Measurements from ENCODE around the gene LSM14B. TPM values are rescaled to one million over a fixed set of nuclear protein-coding genes. Genes with fewer than 3 reads are reported as not detected.

Gene LSM14B
- total RNA-seq, 6 experiments from 2014 or later, result 40.4 to 42.7 (median 40.9) TPM

DNA sequence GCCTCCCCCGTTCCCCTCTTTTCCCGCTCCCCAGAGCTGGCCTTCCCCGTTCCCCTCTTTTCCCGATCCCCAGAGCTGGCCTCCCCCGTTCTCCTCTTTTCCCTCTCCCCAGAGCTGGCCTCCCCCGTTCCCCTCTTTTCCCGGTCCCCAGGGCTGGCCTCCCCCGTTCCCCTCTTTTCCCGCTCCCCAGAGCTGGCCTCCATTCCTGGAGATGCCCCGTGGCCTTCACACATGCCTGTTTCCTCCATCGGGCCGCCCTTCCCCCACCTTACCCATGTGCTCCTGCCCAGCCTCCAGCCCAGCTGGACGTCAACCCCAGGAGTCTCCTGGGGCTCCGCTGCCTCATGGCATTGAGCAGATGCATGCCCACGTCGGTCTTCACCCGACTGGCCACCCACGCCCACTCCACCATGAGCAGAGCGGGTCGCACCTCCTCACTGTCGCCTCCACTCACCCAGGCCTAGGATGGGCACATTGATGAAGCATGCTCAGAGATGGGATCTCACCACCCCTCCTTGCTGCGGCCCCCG lies 29.6 kb downstream of the LSM14B start:
- Mint-ChIP-seq H3K4me3 (no peak overlapping the region), H3K27me3 (ENCODE audit: insufficient read depth) (peaks cover 3% of the 10 kb centered on the region), H3K27ac (no peak overlapping the region), H3K4me1 (ENCODE audit: low read depth) (peaks cover 24% of the 10 kb centered on the region), H3K36me3 (ENCODE audit: low read depth) (peaks cover 34% of the 10 kb centered on the region), H3K9me3 (peaks cover 6% of the 10 kb centered on the region; the same call in 1 of the 2 replicates)
- TF ChIP-seq, protein P1, sequence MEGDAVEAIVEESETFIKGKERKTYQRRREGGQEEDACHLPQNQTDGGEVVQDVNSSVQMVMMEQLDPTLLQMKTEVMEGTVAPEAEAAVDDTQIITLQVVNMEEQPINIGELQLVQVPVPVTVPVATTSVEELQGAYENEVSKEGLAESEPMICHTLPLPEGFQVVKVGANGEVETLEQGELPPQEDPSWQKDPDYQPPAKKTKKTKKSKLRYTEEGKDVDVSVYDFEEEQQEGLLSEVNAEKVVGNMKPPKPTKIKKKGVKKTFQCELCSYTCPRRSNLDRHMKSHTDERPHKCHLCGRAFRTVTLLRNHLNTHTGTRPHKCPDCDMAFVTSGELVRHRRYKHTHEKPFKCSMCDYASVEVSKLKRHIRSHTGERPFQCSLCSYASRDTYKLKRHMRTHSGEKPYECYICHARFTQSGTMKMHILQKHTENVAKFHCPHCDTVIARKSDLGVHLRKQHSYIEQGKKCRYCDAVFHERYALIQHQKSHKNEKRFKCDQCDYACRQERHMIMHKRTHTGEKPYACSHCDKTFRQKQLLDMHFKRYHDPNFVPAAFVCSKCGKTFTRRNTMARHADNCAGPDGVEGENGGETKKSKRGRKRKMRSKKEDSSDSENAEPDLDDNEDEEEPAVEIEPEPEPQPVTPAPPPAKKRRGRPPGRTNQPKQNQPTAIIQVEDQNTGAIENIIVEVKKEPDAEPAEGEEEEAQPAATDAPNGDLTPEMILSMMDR (IDR thresholded peaks at IDR 0.05), result no peak
- no peak for DNase-seq

DNA sequence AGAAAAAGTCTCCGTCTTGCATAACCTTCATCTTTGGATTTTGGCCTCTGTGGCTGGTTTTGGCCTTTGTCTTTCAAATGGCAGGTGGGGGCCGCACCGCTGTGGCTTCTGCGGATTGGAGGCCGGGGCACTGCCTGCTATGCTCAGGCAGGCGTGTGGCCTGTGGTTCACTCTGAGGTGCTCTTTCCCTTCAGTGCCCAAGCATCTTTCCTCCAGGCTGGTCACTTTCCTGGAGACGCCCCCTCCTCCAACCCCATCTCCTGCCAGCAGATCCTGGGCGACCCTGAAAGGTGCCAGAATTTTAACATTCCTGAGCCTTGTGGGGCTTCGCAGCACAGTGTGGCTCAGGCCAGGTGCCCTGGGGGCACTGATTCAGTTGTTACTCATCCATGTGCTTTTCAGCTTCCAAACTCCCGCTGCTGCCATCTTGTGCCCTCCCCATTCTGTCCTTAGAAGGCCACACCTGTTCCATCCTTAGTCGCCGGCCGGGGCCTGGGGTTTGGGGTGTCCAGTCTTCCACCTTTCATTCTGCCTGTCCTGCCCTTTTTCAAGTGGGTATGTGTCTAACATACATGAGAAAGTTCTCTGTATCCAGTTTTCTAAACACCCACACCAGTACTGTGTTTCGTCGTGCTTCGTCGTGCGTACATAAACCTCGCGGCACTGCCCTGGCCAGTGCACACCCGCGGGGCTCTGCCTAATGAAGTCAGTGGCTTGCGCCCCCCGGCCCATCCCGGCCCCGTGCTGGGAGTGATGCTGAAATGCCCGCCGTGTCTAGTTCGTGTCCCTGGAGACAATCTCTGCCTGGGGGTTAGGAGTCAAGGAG lies 33.4 kb downstream of the LSM14B start:
- TF ChIP-seq, protein P1 (IDR thresholded peaks at IDR 0.05), result no peak

DNA sequence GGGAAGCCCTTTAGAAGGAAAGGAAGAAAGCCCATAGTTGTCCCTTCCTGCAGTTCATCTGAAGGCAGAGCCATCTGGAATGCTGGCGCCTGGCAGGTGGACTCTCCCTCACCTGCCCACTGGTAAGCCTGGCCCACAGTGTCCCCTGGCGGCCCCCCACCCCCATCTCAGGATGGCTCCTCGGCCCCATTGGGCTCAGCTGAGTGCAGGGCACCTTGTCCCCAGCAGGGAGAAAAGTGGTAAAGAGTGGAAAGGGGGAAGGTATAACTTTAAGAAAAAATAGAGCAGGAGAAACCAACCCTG lies 33.9 kb downstream of the LSM14B start:
- TF ChIP-seq, protein P1 (IDR thresholded peaks at IDR 0.05), result no peak
- H3K27ac Mint-ChIP-seq, result no peak overlapping the region
- H3K27me3 Mint-ChIP-seq (ENCODE audit: insufficient read depth), result peaks cover 3% of the 10 kb centered on the region; the same call in 1 of the 2 replicates
- H3K4me1 Mint-ChIP-seq (ENCODE audit: low read depth), result peaks cover 35% of the 10 kb centered on the region
- DNase-seq, result no peak
- H3K4me3 Mint-ChIP-seq, result no peak overlapping the region
- H3K9me3 Mint-ChIP-seq, result peaks cover 6% of the 10 kb centered on the region; the same call in 1 of the 2 replicates
- H3K36me3 Mint-ChIP-seq (ENCODE audit: low read depth), result peaks cover 42% of the 10 kb centered on the region

More for the DNA sequence above, 33.4 kb downstream of the LSM14B start:
- peaks cover 6% of the 10 kb centered on the region; the same call in 1 of the 2 replicates for H3K9me3 Mint-ChIP-seq
- H3K27me3 Mint-ChIP-seq (ENCODE audit: insufficient read depth), result peaks cover 3% of the 10 kb centered on the region; the same call in 1 of the 2 replicates
- peak; percentile 37 for DNase-seq
- peaks cover 40% of the 10 kb centered on the region for H3K36me3 Mint-ChIP-seq (ENCODE audit: low read depth)
- H3K4me1 Mint-ChIP-seq (ENCODE audit: low read depth), result peaks cover 29% of the 10 kb centered on the region
- no peak overlapping the region for H3K27ac Mint-ChIP-seq
- 0 out of 2 replicates have a peak overlapping the region, but pooled peaks have one; percentile 4 for H3K4me3 Mint-ChIP-seq

DNA sequence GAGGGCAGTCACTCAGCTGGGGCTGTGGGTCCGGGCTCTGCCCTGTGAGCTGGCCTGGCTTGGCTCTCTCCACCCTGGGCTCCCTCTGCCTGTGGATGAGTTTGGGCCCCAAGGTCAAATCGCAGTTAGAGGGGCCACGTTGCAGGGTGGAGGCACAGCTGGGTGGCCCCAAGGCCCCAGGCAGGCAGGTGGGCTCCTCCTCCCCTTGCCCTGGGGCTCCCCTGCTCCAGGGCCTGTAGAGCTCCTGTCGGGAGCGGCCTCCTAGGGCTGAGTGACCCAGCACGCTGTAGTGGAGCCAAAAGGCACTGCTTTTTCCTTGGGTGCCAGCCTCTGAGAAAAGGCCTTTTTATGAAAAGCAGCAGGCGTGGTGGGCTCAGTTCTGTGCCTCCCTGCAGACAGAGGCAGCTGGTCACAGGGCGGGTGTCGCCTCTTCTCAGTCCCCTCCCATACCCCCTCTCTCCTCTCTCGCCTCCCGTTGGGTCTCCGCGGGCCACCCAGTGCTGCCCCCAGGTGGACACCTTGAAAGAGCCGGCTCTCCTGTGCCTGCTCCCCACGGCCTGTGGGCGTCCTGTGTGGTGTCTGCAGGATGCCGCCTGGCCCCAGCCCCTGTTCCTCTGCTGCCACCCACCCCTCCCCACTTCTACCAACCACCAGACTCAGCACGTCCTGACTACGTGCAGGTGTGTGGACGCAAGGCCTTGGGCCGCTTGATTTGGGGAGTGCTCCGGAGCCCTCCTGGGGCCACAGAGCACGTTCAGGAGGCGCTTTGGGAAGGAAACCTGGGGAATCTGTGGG lies 34.5 kb downstream of the LSM14B start:
- no peak overlapping the region for H3K27ac Mint-ChIP-seq
- DNase-seq, result no peak

More for the DNA sequence above, 34.5 kb downstream of the LSM14B start:
- TF ChIP-seq, protein P1 (IDR thresholded peaks at IDR 0.05), result peak; percentile 85
- peaks cover 35% of the 10 kb centered on the region for H3K4me1 Mint-ChIP-seq (ENCODE audit: low read depth)
- H3K36me3 Mint-ChIP-seq (ENCODE audit: low read depth), result peaks cover 42% of the 10 kb centered on the region
- peaks cover 3% of the 10 kb centered on the region; the same call in 1 of the 2 replicates for H3K27me3 Mint-ChIP-seq (ENCODE audit: insufficient read depth)
- H3K4me3 Mint-ChIP-seq, result no peak overlapping the region
- peaks cover 6% of the 10 kb centered on the region; the same call in 1 of the 2 replicates for H3K9me3 Mint-ChIP-seq

All from HFFc6 (cell line).